HG02610 (cell line): ENCODE results near the gene TAP2.

ENCODE experiments used
- ATAC-seq: cut with Tn5 transposase; IDR thresholded peaks from one replicate; pipeline ENCODE4 v1.9.1; 2021; ENCODE audit warnings: mild to moderate bottlenecking, moderate library complexity; ENCODE audit not compliant: unreplicated experiment

The TAP2 gene

GRCh38 chr6:32854376-32855178 lies 16.0 kb upstream of the TAP2 start:
- peak; percentile 12 for ATAC-seq

GRCh38 chr6:32853541-32854375 lies 15.2 kb upstream of the TAP2 start, which contains the start of the genes PSMB9 and TAP1:
TSS of gene PSMB9 (plus strand) at chr6:32854192. CDS start at chr6:32854230, 38 bp downstream.
TSS of gene TAP1 (minus strand) at chr6:32853704. CDS start at chr6:32853636, 68 bp downstream.
- peak; percentile 79 for ATAC-seq

GRCh38 chr6:32852844-32853540 lies 14.5 kb upstream of the TAP2 start:
- peak; percentile 31 for ATAC-seq

- ATAC-seq, result no peak
These were observed 13.7 kb upstream of the TAP2 start for GRCh38 chr6:32852018-32852843.

GRCh38 chr6:32851025-32851424 lies 12.5 kb upstream of the TAP2 start:
- ATAC-seq, result no peak

DNA sequence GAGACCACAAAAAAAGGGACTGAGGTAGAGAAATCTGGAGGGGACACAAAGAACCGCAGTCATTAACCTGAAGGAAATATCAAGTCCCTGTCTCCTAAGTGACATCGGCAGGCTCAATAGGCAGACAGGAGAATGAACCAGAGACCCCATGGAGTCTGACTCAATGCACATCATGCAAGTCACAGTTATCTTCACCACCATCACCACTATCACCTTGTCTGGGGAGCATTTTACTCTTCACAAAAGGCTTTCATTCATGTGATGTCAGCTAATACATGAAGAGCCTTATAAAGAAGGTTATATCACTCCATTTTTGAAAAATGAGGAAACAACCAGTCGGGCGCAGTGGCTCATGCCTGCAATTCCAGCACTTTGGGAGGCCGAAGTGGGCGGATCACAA lies 10.6 kb upstream of the TAP2 start:
- ATAC-seq, result no peak

- ATAC-seq, result no peak
These were observed 9.3 kb upstream of the TAP2 start for GRCh38 chr6:32847795-32848194.

DNA sequence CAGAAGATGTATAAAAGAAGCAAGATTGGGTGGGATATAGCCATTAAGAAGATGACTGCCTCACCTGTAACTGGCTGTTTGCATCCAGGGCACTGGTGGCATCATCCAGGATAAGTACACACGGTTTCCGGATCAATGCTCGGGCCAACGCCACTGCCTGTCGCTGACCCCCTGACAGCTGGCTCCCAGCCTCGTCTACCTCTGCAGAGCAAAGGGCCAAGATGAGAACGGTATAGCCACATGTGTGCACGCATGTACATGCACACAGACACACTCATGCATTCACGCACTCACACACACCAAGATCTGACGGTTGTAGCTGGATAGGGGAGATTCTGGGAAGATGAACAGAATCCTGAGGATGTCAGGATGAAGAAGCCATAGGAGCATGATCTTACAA lies 8.5 kb upstream of the TAP2 start:
- ATAC-seq, result no peak

- no peak for ATAC-seq
These were observed 6.9 kb upstream of the TAP2 start for GRCh38 chr6:32845384-32845884.

DNA sequence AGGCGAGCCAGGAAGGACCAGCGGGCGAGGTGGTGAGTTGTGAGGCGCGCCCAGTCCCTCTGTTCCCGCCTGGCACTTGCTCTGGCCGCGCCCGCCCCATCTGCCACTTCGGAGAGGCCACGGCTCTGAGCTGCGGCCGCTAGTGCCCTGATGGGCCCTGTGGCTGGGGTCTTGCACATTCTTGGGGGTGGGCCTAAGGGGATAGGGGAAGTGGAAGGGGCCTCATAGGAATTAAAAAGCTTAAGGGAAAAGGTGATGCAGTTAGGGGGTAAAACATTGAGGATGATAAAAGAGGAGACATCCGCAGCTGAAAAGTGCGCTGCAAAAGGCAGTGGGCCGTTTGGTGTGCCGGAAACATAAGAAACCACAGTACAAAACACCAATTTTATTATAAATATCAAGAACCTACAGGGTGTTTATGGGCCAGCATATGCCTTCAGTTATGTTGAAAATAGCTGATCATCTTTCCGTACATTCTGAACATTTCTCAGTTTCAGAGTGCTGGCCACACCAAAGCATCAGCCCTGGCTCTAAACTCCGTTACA lies 6.4 kb upstream of the TAP2 start:
- no peak for ATAC-seq

- peak; percentile 63 for ATAC-seq
These were observed 5.7 kb upstream of the TAP2 start, which contains the start of gene PSMB8 for GRCh38 chr6:32843979-32844838. TSS of gene PSMB8 (minus strand) at chr6:32844047. CDS start at chr6:32843996, 51 bp downstream.

DNA sequence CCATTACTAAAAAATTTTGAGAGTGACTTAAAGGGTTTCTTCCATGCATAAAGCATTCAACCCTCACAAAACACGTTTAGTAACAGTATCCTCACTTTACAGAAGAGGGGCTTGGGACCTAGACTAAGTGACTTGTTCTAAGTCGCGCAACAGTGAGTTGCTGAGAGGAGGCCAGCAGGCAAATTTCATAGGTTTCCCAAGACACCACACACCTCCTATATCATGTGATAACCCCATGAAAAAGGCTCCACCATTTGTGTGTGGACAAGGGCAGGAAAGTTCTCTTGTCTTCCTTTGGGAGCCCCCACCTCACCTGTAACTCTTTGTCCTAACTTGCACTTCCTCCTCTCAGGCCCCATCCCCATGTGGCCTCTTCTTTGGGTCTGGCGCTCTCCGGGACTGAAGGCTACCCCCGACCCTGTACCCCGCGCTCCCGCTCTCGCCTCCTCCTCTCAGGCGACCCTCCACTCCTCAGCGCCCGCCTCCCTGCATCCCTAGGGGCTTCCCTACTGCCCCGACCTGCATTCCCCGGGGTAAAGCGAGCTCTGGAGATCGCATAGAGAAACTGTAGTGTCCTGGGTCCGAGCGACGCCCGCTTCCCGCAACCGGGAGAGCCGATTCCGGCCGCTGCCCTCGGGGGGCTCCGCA lies 4.9 kb upstream of the TAP2 start:
- ATAC-seq, result no peak

- ATAC-seq, result no peak
These were observed 4.2 kb upstream of the TAP2 start for GRCh38 chr6:32842690-32843089.

GRCh38 chr6:32842021-32842650 lies 3.6 kb upstream of the TAP2 start:
- ATAC-seq, result no peak

- ATAC-seq, result no peak
These were observed 2.2 kb upstream of the TAP2 start for GRCh38 chr6:32840604-32841246.

DNA sequence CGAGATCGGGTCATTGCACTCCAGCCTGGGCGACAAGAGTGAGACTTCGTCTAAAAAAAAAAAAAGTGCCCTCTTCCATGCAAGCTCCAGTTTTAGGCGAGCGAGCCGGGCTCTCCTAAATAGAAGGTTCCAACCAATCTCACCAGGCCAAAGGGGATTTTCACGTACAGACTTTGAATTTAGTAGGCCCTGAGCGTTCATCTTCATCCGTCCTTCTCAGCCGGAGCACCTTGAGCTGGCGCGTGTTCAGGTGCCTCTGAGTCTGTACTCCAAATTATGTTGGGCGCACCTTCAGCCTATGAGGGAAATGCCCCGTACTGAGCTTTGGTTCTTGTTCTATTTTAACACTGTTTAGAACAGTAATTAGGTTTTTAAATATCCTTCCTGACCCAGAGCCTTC lies 817 bp upstream of the TAP2 start:
- ATAC-seq, result no peak

GRCh38 chr6:32837651-32838113 lies 857 bp downstream of the TAP2 start:
- no peak for ATAC-seq
